A549 (cell line): ENCODE measurements around the gene ARHGDIB. TPM values are rescaled to one million over a fixed set of nuclear protein-coding genes. Genes with fewer than 3 reads are reported as not detected.

Source experiments
- ATAC-seq, 2 experiments: fragments of 200-7000 bp in 1 of 2; fragments of >200 bp in 1 of 2; cut with Nextera tagmentation in 1 of 2; cut with Tn5 transposase in 1 of 2; 3 replicates each; pipeline versions ENCODE4 v1.8.0 to v1.9.1; 2018 to 2020; ENCODE audit warnings: mild to moderate bottlenecking in 1 of 2, moderate library complexity in 1 of 2
- CTCF ChIA-PET: fragments of 300-600 bp; sonication (Branson Sonifier 250); formaldehyde crosslinking; extraction: SDS; loops from one replicate; lab custom pipeline; 2021; ENCODE audit warnings: antibody characterized with exemption, inconsistent platforms; lab: Yijun Ruan, JAX
- POLR2A ChIA-PET: fragments of 350-600 bp; formaldehyde crosslinking; extraction: SDS; loops from one replicate; lab custom pipeline; 2021; ENCODE audit warnings: antibody characterized with exemption, inconsistent platforms; lab: Yijun Ruan, JAX
- DNase-seq, 2 experiments: peaks; one replicate each; pipeline versions ENCODE4 v3.0.0 to v3.0.0-alpha.2; 2011 to 2016; ENCODE audit warnings: low read depth in 1 of 2, low spot score in 1 of 2
- FAIRE-seq: peaks from 2 replicates; lab custom pipeline; 2011; peaks lifted over from hg19 to GRCh38; lab: Jason Lieb, UNC
- H3K27ac ChIP-seq, 2 experiments: fragments of >200 bp; sonication (Bioruptor Twin); formaldehyde crosslinking; 3 replicates each; pipeline ENCODE4 v1.5.1; 2016 to 2017
- H3K4me1 ChIP-seq: fragments of >200 bp; sonication (Bioruptor Twin); formaldehyde crosslinking; 3 replicates; pipeline ENCODE4 v1.6.1; 2016
- H3K4me2 ChIP-seq: fragments of >200 bp; sonication (Bioruptor Twin); formaldehyde crosslinking; 3 replicates; pipeline ENCODE4 v1.6.1; 2016
- H3K4me3 ChIP-seq: fragments of >200 bp; sonication (Bioruptor Twin); formaldehyde crosslinking; 3 replicates; pipeline ENCODE4 v1.5.1; 2016
- H3K9me3 ChIP-seq: fragments of >200 bp; sonication (Bioruptor Twin); formaldehyde crosslinking; 3 replicates; pipeline ENCODE4 v1.6.1; 2016
- BCL3 ChIP-seq: fragments of >200 bp; sonication (Bioruptor Twin); formaldehyde crosslinking; IDR thresholded peaks from 3 replicates; pipeline ENCODE4 v1.6.1; 2016
- CBX8 ChIP-seq: fragments of 200-600 bp; sonication (generic); IDR thresholded peaks from 2 replicates; pipeline ENCODE4 v1.6.1; 2016
- CHD4 ChIP-seq: fragments of 200-600 bp; sonication (generic); IDR thresholded peaks from 2 replicates; pipeline ENCODE4 v1.6.1; 2016; ENCODE audit warnings: antibody characterized with exemption, mild to moderate bottlenecking, borderline replicate concordance
- EHF ChIP-seq: fragments of 250-450 bp; sonication (Bioruptor Pico); IDR thresholded peaks from 2 replicates; pipeline ENCODE4 v1.5.0; 2020; ENCODE audit warnings: mild to moderate bottlenecking
- ELK1 ChIP-seq: fragments of 150-350 bp; IDR thresholded peaks from 2 replicates; pipeline ENCODE4 v1.6.1; 2014; ENCODE audit warnings: low read depth, mild to moderate bottlenecking, low read length
- EP300 ChIP-seq, 2 experiments: fragments of >200 bp; sonication (Bioruptor Twin); formaldehyde crosslinking; IDR thresholded peaks; 2 replicates in 1 of 2; 3 replicates in 1 of 2; pipeline ENCODE4 v1.6.1; 2016 to 2017
- ESRRA ChIP-seq: fragments of 150-350 bp; IDR thresholded peaks from 2 replicates; pipeline ENCODE4 v1.6.1; 2014; ENCODE audit warnings: mild to moderate bottlenecking, low read length, borderline replicate concordance
- FOSB ChIP-seq: fragments of 250-450 bp; sonication (Bioruptor Pico); IDR thresholded peaks from 2 replicates; pipeline ENCODE4 v1.5.0; 2020; ENCODE audit warnings: mild to moderate bottlenecking, moderate library complexity
- FOSL2 ChIP-seq, 2 experiments: fragments of 450-650 bp in 1 of 2; fragments of >200 bp in 1 of 2; sonication (Bioruptor Twin) in 1 of 2; formaldehyde crosslinking; IDR thresholded peaks; 2 replicates each; pipeline versions ENCODE4 v1.5.0 to v1.6.1; 2016 to 2020; ENCODE audit warnings: mild to moderate bottlenecking in 1 of 2, moderate library complexity in 1 of 2
- FOXS1 ChIP-seq: fragments of 250-450 bp; sonication (Bioruptor Pico); IDR thresholded peaks from 2 replicates; pipeline ENCODE4 v1.5.0; 2020; ENCODE audit warnings: mild to moderate bottlenecking, moderate library complexity
- GATA3 ChIP-seq: IDR thresholded peaks from 2 replicates; pipeline ENCODE4 v1.6.1; 2012; ENCODE audit warnings: borderline replicate concordance
- HDAC2 ChIP-seq: fragments of 200-600 bp; sonication (generic); IDR thresholded peaks from 2 replicates; pipeline ENCODE4 v1.6.1; 2016
- HEYL ChIP-seq: fragments of 250-450 bp; sonication (Bioruptor Pico); IDR thresholded peaks from 2 replicates; pipeline ENCODE4 v1.8.0; 2021; ENCODE audit warnings: mild to moderate bottlenecking, moderate library complexity
- HMGXB4 ChIP-seq: fragments of 250-450 bp; sonication (Bioruptor Pico); IDR thresholded peaks from 2 replicates; pipeline ENCODE4 v1.5.0; 2021; ENCODE audit warnings: mild to moderate bottlenecking, moderate library complexity, borderline replicate concordance
- HOXB5 ChIP-seq: fragments of 250-450 bp; sonication (Bioruptor Pico); IDR thresholded peaks from 2 replicates; pipeline ENCODE4 v1.5.0; 2020; ENCODE audit warnings: mild to moderate bottlenecking, moderate library complexity
- JUNB ChIP-seq: fragments of >200 bp; sonication (Bioruptor Twin); formaldehyde crosslinking; IDR thresholded peaks from 2 replicates; pipeline ENCODE4 v1.6.1; 2016
- KDM5A ChIP-seq: fragments of 200-600 bp; sonication (generic); IDR thresholded peaks from 2 replicates; pipeline ENCODE4 v1.6.1; 2016; ENCODE audit warnings: antibody characterized with exemption, mild to moderate bottlenecking
- MAX ChIP-seq: IDR thresholded peaks from 2 replicates; pipeline ENCODE4 v1.6.1; 2012
- MAZ ChIP-seq: fragments of 150-350 bp; IDR thresholded peaks from 2 replicates; pipeline ENCODE4 v1.6.1; 2014; ENCODE audit warnings: antibody characterized with exemption, low read depth, low read length, borderline replicate concordance
- MYC ChIP-seq: IDR thresholded peaks from 2 replicates; pipeline ENCODE4 v1.6.1; 2012; ENCODE audit warnings: mild to moderate bottlenecking, inconsistent platforms, low read length, improper control_type of control experiment, borderline replicate concordance
- NFE2L2 ChIP-seq: fragments of 150-350 bp; conservative IDR thresholded peaks from 2 replicates; pipeline ENCODE4 v1.6.1; 2014; ENCODE audit warnings: low read length
- POLR2A ChIP-seq: IDR thresholded peaks from 2 replicates; pipeline ENCODE4 v1.6.1; 2012; ENCODE audit warnings: mild to moderate bottlenecking, low read length
- RARB ChIP-seq: fragments of 250-450 bp; sonication (Bioruptor Pico); IDR thresholded peaks from 2 replicates; pipeline ENCODE4 v1.8.0; 2021; ENCODE audit warnings: mild to moderate bottlenecking, moderate library complexity
- RCOR1 ChIP-seq: fragments of 150-350 bp; IDR thresholded peaks from 2 replicates; pipeline ENCODE4 v1.6.1; 2014; ENCODE audit warnings: antibody characterized with exemption, low read length, low read depth
- REST ChIP-seq: fragments of 200-600 bp; sonication (generic); IDR thresholded peaks from 2 replicates; pipeline ENCODE4 v1.6.1; 2016; ENCODE audit warnings: antibody characterized with exemption, mild to moderate bottlenecking, moderate library complexity
- RNF2 ChIP-seq: fragments of 200-600 bp; sonication (generic); IDR thresholded peaks from 2 replicates; pipeline ENCODE4 v1.6.1; 2016; ENCODE audit warnings: low read depth, mild to moderate bottlenecking, antibody characterized with exemption, moderate library complexity, borderline replicate concordance
- SMC3 ChIP-seq: fragments of >200 bp; sonication (Bioruptor Twin); formaldehyde crosslinking; IDR thresholded peaks from 3 replicates; pipeline ENCODE4 v1.6.1; 2018; ENCODE audit warnings: inconsistent platforms
- TP53 ChIP-seq: fragments of 250-450 bp; sonication (Bioruptor Pico); IDR thresholded peaks from 2 replicates; pipeline ENCODE4 v1.5.0; 2021; ENCODE audit warnings: mild to moderate bottlenecking, moderate library complexity
- ZFP36 ChIP-seq: fragments of 450-650 bp; IDR thresholded peaks from 2 replicates; pipeline ENCODE4 v1.6.1; 2014; ENCODE audit warnings: borderline replicate concordance; ENCODE audit not compliant: partially characterized antibody
- ZNF302 ChIP-seq: fragments of 250-450 bp; sonication (Bioruptor Pico); IDR thresholded peaks from 2 replicates; pipeline ENCODE4 v1.9.0; 2021; ENCODE audit warnings: inconsistent platforms, mild to moderate bottlenecking, moderate library complexity
- ZSCAN20 ChIP-seq: fragments of 250-450 bp; sonication (Bioruptor Pico); IDR thresholded peaks from 2 replicates; pipeline ENCODE4 v1.8.0; 2022; ENCODE audit warnings: mild to moderate bottlenecking, moderate library complexity
- WGBS: methylation state at CpG from one replicate; pipeline ENCODE4 v1.1.6; 2017; ENCODE audit errors: missing lambda C conversion rate; 5-methylcytosine and 5-hydroxymethylcytosine counted together
- polyA plus RNA-seq, 4 experiments: library from polyadenylated mRNA; depleted of rRNA in 3 of 4; stranded (reverse); fragments of >200 nt; fragmentation: RNase III in 1 of 4; extraction: RNeasy Plus Mini Kit Qiagen cat#74134 plus additional on column Dnase treatment in 1 of 4; gene quantifications; 2 replicates in 3 of 4; 3 replicates in 1 of 4; pipeline ENCODE4 v1.2.3, GENCODE V29; 2011 to 2017

The ARHGDIB gene
- polyA plus RNA-seq, 2 of the 4 experiments (the other 2 are of a cell fraction) = 0.84 to 3.5 TPM

GRCh38 chr12:14979468-14979867, 18.1 kb upstream of the ARHGDIB start:
- no peak overlapping the region for H3K4me2 ChIP-seq
- TF ChIP-seq SMC3 (no peak), ESRRA (no peak), BCL3 (no peak), EHF (CRISPR knock-in tag) (no peak), CHD4 (no peak), CBX8 (no peak), POLR2A (no peak), ZFP36 (no peak), NFE2L2 (no peak), TP53 (CRISPR knock-in tag) (no peak), HMGXB4 (CRISPR knock-in tag) (no peak), JUNB (no peak), KDM5A (no peak), ZSCAN20 (CRISPR knock-in tag) (no peak), ZNF302 (no peak), RCOR1 (no peak), EP300 (IDR thresholded peaks at IDR 0.05) (no peak)
- TF ChIP-seq, all 56 proteins: peak for 0
- Histone ChIP-seq H3K4me3 (no peak overlapping the region), H3K4me1 (no peaks in the 10 kb centered on the region), H3K27ac (no peak overlapping the region), H3K9me3 (no peaks in the 10 kb centered on the region)
- POLR2A ChIA-PET = no interaction called here
- no peak for DNase-seq
- CTCF ChIA-PET = no interaction called here
- ATAC-seq = no peak
- no peak for FAIRE-seq

GRCh38 chr12:14976658-14977057, 15.3 kb upstream of the ARHGDIB start:
- DNase-seq = no peak
- Histone ChIP-seq H3K4me3 (no peak overlapping the region), H3K4me1 (no peaks in the 10 kb centered on the region), H3K9me3 (no peaks in the 10 kb centered on the region), H3K4me2 (no peak overlapping the region), H3K27ac (no peak overlapping the region)
- WGBS = 80% methylated on average over 3 of the region's 3 CpGs
- TF ChIP-seq BCL3 (no peak), HOXB5 (no peak), GATA3 (no peak), REST (no peak), FOSB (CRISPR knock-in tag) (no peak), ELK1 (no peak), HEYL (CRISPR knock-in tag) (no peak), TP53 (CRISPR knock-in tag) (no peak), FOXS1 (CRISPR knock-in tag) (no peak), MYC (no peak), RNF2 (no peak), RCOR1 (no peak), MAX (no peak), HDAC2 (no peak), FOSL2 (IDR thresholded peaks at IDR 0.05) (no peak), FOSL2 (CRISPR knock-in tag; IDR thresholded peaks at IDR 0.05) (no peak), MAZ (no peak), RARB (CRISPR knock-in tag) (no peak), SMC3 (no peak)
- ChIA-PET CTCF (interaction anchor here (1.6 kb wide), 1 partner anchor 245 kb away, joined by 4 read pairs; the partner anchor contains the start of gene RERG), POLR2A (no interaction called here)
- FAIRE-seq = no peak
- no peak for ATAC-seq
